ENCODE data around the gene PKP4. TPM values are rescaled to one million over a fixed set of nuclear protein-coding genes. Genes with fewer than 3 reads are reported as not detected.

PKP4 gene
- total RNA-seq, 1 experiment from 2014 or later, result 55.2 TPM

DNA sequence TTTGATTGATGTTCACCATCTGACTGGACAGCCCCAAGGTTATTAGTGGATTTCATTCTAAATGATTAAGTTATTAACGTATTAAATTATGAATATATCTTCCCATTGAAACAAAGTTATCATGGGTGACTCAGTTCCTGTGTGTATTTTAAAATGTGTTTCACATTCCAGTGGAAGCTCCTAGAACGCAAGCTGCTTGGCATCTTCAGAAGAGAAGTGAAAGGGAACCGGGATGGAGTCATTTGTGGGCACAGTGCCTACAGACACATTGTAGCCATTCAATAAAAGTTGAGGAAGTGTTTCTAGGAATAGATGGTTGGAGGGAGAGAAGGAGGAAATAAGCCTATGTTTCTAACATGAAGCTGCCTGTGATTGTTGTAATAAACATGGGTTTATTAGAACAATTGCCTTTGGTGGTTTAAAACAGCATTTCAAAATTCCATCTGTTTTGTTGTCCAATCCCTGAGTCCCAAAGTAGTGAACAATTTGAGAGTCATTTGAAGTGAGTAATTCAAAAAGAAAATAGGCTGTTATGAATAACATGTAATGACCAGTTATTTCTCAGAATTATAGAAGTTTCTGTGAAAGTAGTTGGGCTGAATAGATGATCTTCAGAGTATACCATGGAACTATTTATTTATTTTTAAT, 143.5 kb downstream of the PKP4 start:
- Histone ChIP-seq H3K79me2 (ENCODE audit: insufficient read depth, low read length) (no peaks in the 10 kb centered on the region), H3K4me2 (ENCODE audit: low read length) (no peak overlapping the region), H3K4me3 (replicated peaks in 1 of 2; ENCODE audit: low read depth in 1 of 2, low read length in 2 of 2) (no peak overlapping the region), H3K36me3 (ENCODE audit: control insufficient read depth in 1 of 2, insufficient read depth in 2 of 2, low read length in 2 of 2) (no peaks in the 10 kb centered on the region), H2AFZ (ENCODE audit: low read depth, low read length, poor library complexity, severe bottlenecking) (no peak overlapping the region), H3K9me2 (ENCODE audit: insufficient read depth) (no peaks in the 10 kb centered on the region), H3K9me3 (ENCODE audit: control insufficient read depth in 1 of 2, insufficient read depth in 1 of 2, low read depth in 1 of 2, low read length in 2 of 2) (no peaks in the 10 kb centered on the region), H3K9ac (ENCODE audit: low read length) (no peak overlapping the region), H3K27me3 (ENCODE audit: insufficient read depth, low read length) (no peaks in the 10 kb centered on the region), H3K4me1 (ENCODE audit: control insufficient read depth in 1 of 2, insufficient read depth in 2 of 2, low read length in 2 of 2) (peaks cover 0 to 10% of the 10 kb centered on the region in 2 experiments; a peak in 1 of 4 replicates), H4K20me1 (ENCODE audit: insufficient read depth) (no peaks in the 10 kb centered on the region), H3K27ac (ENCODE audit: low read depth, low read length) (no peak overlapping the region)
- RAD21 ChIA-PET (ENCODE audit: low non-redundant PET in 1 of 2, low total read pairs in 2 of 2, uncharacterized antibody in 2 of 2, unreplicated experiment in 2 of 2), result no interaction called here
- POLR2A ChIA-PET, result no interaction called here
- no TSS peak for BruUV-seq (replicated peaks)
- CTCF ChIA-PET, result no interaction called here
- DNase-seq (ENCODE audit: low read depth, low spot score) (no peak), ATAC-seq (no peak)
- peak; percentile 45 for TF ChIP-seq SRF (IDR thresholded peaks at IDR 0.05; ENCODE audit: low read depth)
- no peak for TF ChIP-seq JUND (IDR thresholded peaks at IDR 0.05)
- TF ChIP-seq SP1 (IDR thresholded peaks at IDR 0.05; ENCODE audit: low read depth), result peak; percentile 25; the same call in 1 of the 2 replicates
- TF ChIP-seq ELF1 (IDR thresholded peaks at IDR 0.05; ENCODE audit: borderline replicate concordance, low read depth), result no peak
- TF ChIP-seq FOSL1 (IDR thresholded peaks at IDR 0.05; ENCODE audit: low read depth), result peak; percentile 35; the same call in 1 of the 2 replicates
- TF ChIP-seq CTCF (IDR thresholded peaks at IDR 0.05 in 2 of 3, conservative IDR thresholded peaks at IDR 0.05 in 1 of 3; ENCODE audit: borderline replicate concordance in 1 of 3, insufficient read depth in 1 of 3, low read depth in 2 of 3, low read length in 2 of 3), result no peak
- TF ChIP-seq, protein P1, sequence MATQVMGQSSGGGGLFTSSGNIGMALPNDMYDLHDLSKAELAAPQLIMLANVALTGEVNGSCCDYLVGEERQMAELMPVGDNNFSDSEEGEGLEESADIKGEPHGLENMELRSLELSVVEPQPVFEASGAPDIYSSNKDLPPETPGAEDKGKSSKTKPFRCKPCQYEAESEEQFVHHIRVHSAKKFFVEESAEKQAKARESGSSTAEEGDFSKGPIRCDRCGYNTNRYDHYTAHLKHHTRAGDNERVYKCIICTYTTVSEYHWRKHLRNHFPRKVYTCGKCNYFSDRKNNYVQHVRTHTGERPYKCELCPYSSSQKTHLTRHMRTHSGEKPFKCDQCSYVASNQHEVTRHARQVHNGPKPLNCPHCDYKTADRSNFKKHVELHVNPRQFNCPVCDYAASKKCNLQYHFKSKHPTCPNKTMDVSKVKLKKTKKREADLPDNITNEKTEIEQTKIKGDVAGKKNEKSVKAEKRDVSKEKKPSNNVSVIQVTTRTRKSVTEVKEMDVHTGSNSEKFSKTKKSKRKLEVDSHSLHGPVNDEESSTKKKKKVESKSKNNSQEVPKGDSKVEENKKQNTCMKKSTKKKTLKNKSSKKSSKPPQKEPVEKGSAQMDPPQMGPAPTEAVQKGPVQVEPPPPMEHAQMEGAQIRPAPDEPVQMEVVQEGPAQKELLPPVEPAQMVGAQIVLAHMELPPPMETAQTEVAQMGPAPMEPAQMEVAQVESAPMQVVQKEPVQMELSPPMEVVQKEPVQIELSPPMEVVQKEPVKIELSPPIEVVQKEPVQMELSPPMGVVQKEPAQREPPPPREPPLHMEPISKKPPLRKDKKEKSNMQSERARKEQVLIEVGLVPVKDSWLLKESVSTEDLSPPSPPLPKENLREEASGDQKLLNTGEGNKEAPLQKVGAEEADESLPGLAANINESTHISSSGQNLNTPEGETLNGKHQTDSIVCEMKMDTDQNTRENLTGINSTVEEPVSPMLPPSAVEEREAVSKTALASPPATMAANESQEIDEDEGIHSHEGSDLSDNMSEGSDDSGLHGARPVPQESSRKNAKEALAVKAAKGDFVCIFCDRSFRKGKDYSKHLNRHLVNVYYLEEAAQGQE (IDR thresholded peaks at IDR 0.05; ENCODE audit: low read depth), result no peak
- TF ChIP-seq SIN3A (IDR thresholded peaks at IDR 0.05; ENCODE audit: low read depth), result no peak
- intact Hi-C loops (cut with micrococcal nuclease), result no loop called here

Measured in HCT116 (cell line).